GM19043 (cell line): Measurements from ENCODE around the gene DDOST.
"Not testable (repeated sequence)": the region's sequence is repeated elsewhere in the genome, so short reads cannot be mapped to it uniquely, and the experiment has no call there.

Experiments used
- ATAC-seq: cut with Tn5 transposase; IDR thresholded peaks from one replicate; pipeline ENCODE4 v1.9.1; 2021; ENCODE audit warnings: low read depth; ENCODE audit not compliant: unreplicated experiment

The DDOST gene

DNA sequence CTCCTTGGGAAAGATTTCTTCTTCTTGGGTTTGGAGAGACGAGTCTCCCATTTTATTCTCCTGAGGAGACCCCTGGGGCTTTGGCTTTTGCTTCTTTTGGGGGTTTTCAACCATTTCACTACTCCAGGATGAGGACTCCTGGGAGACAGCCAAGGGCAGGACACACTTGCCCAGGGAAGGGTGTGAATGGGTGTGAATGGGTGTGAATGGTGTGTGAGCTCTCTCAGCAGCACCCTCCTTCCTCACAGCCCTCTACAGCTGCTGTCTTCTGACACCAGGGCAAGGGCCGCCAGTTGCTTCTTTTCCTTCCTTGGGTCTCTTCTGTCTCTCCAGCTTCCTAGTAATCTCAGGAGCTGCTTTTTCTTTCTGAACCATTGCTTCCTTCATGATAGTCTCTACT lies 32.5 kb upstream of the DDOST start:
- ATAC-seq = no peak

DNA sequence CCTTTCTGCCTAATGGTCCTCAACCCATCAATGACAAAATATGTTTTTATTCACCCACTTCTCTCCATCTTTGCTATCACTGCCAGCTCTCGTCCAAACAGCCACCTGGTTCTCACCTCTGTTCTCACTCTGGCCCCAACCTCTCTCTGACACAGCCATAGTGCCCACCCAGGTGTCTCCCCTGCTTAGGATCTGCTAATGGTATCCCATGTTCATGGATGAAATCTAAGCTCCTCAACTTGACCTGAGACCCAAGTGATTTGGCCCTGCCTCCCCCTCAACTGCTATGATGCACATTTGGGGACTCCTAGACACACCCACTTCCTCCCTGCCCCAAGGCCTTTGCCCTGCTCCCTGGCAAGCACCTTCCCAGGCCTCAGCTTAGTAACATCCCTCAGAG lies 30.7 kb upstream of the DDOST start:
- no peak for ATAC-seq

DNA sequence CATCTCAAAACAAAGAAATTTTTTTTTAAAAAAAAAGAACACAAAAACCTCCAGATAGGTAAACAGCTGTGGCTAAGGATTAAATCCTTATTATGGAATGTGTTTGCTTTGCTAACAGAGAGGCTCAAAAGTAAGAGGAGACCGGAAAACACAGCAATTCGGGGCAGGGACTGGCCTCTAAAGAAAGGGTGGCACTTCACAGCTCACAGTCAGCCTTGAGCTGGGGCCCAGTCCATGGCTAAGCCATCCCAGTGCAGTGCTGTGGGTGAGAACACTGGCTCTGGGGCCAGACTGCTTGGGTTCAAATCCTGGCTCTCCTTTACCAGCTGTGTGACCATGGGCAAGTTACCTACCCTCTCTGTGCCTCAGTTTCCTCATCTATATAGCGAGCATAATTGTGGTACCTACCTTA lies 28.5 kb upstream of the DDOST start:
- ATAC-seq = no peak

DNA sequence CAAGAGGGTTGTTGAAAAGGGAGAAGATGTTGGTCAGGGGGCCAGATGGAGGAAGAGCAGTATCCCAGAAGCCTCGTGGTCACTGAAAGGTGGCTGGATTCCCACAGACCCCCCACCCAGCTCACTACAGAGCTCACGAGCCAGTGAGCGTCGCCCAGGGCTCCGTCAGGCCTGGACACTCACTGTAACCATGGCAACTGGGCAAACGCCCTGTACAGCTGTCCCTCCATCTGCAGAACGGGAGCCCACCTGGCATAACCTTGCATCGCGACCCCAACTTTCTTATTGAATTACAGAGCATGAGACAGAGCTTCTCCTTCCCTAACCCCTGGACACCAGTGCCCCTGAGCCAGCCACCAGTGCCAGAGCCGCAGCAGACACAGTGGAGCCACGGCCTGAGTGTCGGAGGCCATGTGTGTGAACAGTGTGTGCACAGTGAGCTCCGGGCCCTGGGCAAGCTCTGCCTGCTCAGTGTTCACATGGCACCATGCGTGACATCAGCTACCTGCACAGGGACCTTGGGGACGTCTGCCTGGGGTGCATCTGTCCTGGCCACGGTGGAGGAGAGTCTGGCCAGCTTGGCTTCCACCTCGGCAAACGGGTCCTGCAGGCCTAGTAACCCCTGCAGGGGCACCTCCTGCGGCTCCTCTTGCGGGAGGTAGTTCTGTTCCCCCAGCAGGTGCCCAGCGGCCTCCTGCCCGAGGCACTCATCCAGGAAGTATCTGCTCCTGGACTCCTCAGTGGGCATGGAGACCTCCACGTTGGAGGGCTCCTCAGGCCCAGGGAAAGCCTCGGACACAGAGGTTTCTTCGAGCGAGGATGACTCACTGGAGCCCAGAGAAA lies 25.9 kb upstream of the DDOST start:
- ATAC-seq = no peak

DNA sequence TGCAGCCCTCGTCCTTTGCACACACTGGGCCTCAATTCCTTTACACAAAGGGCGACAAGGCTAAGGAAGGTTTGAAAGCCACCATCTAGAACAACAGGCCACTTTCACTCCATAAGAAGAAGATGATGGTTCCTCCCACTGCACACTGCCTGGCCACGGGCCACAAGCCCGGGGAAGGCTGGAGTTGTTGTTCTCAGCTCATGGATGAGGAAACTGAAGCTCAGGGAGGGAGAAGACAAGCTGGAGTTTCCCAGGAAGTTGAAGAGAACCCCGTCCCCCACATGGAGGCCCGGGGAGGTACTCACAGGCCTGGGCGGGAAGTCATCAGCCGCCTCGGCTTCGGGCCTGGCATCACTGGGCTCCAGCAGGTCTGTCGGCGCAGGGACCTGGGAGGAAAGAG lies 24.6 kb upstream of the DDOST start:
- no peak for ATAC-seq

DNA sequence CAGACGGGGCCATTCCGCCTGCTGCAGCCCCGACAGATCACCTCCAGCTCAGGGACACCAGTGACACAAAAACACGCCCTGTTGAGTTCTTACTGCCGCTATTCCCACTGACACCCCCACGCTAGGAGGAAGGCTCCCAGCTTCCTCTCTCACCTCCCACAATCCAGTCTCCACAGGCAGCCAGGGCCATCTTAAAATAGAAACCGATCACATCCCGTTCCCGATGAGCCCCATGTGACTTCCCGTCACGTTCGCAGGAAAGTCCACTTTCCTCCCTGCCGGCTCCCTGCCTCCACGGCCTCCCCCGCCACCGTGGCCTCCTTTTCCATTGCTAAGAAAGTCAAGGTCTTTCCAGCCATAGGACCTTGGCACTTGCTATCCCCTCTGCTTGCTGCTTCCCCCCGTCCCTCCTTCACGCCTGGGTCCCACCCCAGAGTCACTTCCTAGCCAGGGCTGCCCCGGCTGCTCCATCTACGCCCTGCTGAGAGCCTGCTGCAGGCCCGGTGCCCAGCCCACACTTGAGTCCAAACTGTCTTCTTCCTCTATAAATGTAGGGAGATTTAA lies 24.0 kb upstream of the DDOST start:
- no peak for ATAC-seq

DNA sequence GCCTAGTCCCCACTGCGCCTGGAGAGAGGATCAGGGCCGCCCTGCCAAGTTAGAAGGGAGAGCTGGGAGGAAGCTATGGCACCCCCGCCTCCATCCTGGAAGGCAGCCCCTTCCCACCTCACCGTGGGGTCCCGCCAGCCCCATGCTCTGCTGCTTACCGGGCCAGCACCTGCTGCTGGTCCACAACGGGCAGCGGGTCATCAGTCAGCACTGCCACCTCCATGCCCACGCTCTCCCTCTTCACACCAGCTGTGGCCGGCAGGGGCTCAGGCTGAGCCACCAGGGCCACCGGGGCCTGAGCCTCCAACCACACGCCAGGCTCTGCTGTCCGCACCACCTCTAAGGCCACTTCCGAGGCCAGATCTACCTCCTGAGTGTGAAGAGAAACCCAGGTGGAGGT lies 23.5 kb upstream of the DDOST start:
- ATAC-seq = no peak

DNA sequence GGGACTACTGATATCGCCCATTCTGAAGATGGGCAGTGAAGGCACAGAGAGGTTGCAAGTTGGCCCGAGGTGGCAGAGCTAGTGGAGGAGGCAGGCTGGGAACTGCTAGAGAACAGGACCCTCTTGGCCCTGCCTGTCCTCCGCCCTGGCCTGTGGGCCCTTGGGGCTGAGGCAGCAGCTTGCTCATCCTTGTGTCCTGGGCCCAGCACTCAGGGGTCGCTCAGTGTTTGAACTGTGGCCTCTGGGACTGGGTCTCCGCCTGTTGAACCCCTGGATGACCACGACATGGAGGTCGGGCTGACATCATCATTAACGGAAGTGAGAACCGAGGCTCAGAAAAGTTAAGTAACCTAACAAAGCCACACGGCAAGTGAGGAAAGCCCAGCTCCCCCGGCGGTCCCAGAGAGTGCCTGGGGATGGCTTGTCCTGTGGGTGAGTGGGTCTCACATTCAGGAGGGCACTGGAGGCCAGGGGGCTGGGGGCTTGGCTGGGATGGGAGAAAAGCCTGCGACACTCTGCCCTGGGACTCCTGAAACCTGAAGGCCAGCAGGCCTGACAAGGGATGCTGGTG lies 23.0 kb upstream of the DDOST start:
- no peak for ATAC-seq

DNA sequence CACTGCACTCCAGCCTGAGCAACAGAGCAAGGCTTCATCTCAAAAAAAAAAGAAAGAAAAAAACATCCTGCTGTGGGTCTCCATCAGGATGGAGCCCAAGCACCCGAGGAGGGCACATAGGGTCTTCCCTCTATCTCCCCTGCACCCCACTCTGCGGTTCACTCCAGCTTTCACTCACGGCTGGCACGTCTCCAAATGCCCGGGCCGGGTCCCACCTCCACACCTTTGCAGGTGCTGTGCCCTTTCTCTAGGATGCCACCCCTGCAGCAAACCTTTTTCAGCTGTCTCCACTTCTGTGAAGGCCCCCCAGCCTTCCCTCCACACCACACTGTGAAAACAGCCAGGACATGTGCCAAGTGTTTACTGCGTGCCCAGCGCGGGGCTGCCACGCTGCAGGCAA lies 22.4 kb upstream of the DDOST start:
- ATAC-seq = no peak

DNA sequence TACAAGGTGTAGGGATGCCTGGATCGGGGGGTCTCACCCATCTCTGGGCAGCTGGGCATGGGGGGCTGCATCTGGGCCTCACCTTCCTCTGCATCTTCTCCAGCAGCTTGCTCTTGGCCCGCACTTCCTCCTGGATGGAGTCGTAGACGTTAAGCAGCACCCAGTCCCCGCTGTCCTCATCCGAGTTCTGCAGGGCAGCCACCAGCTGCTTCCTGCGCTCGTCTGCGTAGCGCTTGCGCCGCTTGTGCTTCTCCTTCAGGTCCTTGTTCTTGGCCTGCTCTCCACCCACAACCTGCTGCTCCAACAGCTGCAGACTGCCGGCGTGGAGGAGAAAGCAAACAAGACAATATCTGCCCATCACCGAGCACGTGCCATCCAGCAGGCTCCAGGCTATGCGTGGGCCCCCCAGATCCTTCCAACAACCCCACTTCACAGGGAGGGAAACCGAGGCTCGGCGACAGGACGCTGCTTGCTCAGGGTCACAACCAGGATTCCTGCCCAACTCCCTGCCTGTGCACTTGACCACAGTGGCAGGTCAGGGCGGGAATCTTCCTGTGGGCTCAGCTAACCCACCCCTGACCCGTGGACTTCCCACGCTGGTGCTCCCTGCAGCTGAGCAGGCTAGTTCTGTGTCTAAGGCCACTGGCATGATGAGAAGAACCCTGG lies 21.5 kb upstream of the DDOST start:
- no peak for ATAC-seq

DNA sequence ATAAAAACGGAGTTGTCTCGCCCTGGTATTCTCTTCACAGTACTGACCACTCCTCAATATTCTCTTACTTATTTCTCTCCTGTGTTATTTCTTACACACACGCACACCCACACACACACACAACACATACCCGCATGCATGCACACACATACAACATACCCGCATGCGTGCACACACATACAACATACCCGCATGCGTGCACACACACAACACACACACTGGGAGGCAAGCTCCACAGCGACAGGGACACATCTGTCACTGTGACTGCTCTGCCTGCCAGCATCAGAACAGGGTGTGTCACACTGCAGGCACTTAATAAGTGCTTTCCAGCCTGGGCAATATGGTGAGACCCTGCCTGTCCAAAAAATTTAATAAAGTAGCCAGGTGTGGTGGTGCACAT lies 20.8 kb upstream of the DDOST start:
- ATAC-seq = no peak

DNA sequence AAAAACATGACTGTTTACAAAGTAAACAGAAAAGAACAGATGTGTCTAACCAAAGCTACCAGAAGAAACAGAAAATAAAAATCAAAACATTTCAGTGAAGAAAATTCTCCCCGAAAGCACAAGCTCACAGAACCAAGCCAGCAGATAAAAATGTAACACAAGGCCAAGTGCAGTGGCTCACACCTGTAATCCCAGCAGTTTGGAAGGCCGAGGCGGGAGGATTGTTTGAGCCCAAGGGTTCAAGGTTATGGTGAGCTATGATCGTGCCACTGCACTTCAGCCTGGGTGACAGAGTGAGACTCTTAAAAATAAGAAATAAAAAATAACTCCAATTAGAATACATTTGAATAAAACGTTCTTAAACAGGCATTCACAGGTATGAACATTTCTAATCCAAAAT lies 19.1 kb upstream of the DDOST start:
- ATAC-seq = no peak

DNA sequence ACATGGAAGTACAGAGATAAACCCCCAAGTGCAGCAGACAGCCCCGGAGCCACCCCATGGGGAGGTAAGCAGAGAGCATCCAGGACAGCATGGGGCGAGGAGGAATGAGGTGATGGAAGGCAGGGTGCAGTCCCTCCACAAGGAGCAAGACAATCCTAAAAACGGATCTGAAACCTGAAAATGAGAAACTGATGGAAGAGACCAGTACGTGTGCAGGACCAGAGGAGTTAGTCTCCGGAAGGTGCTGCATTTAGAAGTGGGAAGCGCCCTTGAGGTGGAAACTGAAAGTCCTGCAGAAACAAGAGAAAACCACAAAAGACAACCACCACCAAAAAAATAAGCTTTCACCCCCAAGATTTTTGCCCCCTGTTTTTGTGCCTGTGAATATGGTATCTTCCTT lies 17.4 kb upstream of the DDOST start:
- no peak for ATAC-seq

DNA sequence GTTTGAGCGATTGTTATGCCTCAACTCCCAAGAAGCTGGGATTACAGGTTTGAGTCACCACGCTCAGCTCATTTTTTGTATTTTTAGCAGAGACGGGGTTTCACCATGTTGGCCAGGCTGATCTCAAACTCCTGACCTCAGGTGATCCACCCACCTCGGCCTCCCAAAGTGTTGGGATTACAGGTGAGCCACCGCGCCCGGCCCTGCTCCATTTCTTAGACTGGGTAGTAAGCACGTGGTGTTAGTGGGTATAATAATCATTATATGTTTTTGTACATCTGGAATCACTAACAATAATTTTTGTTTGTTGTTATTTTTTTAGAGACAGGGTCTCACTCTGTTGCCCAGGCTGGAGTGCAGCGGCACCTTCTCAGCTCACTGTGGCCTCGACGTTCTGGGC lies 12.5 kb upstream of the DDOST start:
- not testable (repeated sequence) for ATAC-seq

DNA sequence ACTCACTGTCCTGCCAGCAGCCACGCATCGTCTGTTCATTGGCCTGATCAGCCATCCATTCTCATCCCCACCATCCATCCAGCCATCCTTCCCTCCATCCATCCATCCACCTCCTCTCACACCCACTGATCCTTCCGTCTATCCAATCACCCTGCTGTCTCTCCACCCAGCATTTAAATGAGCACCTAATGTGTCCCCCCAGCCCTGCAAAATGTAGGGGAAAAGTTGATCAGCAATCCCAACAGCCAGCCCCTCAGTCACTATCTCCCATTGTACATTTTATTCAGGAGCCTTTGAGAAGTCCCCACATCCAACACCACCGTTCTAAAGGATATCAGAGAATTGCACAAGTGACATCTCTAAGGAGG lies 11.1 kb upstream of the DDOST start:
- no peak for ATAC-seq

DNA sequence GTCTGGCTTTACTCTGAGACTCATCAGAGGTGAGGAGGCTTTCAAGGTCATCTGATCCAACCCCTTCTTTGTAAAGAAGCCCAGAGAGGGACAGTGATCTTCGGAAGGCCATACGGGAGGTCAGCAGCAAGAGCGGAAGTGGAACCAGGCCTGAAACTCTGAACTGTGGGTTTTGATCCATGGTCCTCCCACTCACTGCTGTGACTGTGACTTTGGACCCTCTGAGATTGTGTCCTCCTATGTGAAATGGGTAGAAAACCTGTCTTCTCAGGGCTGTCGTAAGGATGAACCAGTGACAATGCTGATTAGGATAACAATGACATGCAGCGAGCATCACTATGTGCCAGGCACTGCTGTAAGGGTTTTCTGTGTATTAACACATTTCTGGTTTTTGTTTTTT lies 9.8 kb upstream of the DDOST start:
- ATAC-seq = no peak

DNA sequence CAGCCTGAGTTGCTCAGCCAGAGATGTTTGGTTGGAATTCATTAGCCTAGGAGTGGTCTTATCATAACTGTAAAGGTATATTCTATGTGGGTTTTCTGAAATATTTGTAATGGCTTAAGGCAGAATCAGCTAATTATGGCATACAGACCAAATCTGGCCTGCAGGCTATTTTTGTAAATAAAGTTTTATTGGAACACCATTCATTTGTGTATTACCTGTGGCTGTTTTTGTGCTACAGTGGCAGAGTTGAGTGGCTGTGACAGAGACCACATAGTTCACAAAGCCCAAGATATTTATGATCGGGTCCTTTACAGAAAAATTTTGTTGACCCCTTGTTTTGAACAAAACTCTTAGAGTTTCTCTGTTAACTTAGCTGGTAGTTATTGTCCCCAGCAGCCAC lies 7.4 kb upstream of the DDOST start:
- no peak for ATAC-seq

DNA sequence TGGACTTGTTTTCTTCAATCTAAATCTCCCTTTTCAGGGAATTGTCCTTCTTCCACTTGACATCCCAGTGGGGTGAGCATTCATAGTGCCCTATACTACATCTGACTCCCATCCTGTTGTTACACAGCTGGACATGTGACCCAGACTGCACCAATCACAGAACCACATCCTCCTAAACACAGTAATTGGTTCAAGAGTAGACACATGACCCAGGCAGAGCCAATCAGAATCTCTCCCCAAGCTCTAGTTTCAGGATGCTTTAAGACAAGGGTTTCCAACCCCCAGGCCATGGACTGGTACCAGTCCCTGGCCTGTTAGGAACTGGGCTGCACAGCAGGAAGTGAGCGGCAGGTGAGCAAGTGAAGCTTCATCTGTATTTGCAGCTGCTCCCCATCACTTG lies 5.6 kb upstream of the DDOST start:
- ATAC-seq = no peak

DNA sequence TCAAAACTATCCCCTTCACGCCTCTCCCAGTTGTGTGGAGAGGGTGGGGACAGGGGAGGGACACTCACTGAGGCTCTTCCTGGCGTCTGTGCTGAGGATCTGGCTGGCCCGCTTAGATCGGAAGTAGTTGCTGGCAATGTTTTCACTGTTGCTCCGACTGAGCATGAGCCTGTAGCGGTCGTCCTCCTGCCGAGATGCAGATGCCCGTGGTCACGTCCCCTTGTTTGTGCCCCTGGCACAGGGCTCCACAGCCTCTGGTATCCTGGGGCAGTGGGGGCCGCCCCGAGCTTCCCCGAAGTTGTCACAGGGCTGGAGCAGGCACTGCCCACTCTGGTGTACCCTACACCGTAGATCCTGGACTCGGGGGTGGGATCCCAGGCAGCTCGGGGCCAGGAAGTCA lies 5.0 kb upstream of the DDOST start:
- no peak for ATAC-seq

DNA sequence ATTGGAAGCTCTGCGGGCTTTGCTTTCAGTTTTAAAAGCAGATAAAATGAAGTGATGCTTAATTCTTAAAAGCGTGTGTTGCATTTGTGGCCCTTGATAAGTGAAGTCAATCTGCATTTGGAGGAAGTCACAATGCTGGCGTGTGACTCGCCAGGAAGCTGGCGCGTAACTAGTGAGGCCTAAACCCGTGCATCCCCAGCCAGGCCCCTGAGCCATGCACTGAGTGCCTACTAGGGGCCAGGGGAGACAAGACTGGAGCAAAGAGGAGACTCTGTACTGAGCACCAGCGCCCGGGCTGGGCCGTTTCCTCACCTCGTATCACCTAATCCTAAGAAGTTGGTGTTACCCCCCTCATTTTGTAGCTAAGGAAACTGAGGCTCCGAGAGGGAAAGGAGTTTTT lies 4.6 kb upstream of the DDOST start:
- ATAC-seq = no peak

DNA sequence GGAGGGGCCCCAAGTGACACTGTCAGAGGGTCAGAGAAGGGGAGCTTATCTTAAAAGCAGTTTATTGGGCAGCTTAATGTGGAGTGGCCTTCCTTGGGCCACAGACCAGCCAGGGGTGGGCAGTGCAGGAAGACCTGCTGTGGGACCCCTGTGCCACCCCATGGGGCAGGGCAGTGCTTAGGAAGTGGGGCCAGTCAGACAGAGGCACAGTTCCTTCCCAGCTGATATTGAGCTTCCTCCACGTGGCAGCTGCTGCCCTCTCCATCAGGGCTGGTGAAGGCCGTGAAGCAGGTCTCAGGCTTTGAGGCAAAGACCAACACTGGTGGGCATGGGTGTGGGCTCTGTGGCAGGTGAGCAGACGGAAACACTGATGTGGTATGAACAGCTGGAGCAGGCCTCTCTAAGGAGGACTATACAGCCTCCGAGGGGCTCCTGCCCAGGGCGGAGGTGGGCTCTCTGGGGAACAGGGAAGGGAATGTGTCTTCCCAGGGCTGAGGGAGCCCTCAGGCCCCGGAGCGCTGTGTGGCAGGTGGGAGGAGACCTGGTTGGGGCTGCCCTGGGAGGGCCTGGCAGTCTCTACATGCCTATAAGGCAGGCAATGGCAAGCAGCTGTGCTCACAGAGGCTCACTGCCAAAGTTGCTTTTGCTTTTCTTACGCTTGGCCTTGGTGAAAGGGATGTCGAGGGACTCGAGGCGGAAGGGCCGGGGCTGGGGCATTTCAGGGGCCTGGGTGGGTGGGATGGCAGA lies 3.0 kb upstream of the DDOST start:
- ATAC-seq = no peak
